Vagina (tissue), 2 donors: Measurements from ENCODE around the gene CPSF4.

ENCODE experiments used
- POLR2A ChIP-seq, 2 donors: fragments of 450-650 bp; IDR thresholded peaks; one replicate each; pipeline ENCODE4 v1.6.1; 2017; ENCODE audit warnings: antibody characterized with exemption in 2 of 2, mild to moderate bottlenecking in 2 of 2, moderate library complexity in 2 of 2
- TF ChIP-seq, protein P1 (sequence below), 3 experiments: fragments of 450-650 bp in 2 of 3; fragments of 200-600 bp in 1 of 3; sonication (generic) in 1 of 3; IDR thresholded peaks; one replicate each; pipeline ENCODE4 v1.5.1; 2017 to 2019; ENCODE audit warnings: antibody characterized with exemption in 3 of 3, mild to moderate bottlenecking in 2 of 3, moderate library complexity in 2 of 3

DNA sequence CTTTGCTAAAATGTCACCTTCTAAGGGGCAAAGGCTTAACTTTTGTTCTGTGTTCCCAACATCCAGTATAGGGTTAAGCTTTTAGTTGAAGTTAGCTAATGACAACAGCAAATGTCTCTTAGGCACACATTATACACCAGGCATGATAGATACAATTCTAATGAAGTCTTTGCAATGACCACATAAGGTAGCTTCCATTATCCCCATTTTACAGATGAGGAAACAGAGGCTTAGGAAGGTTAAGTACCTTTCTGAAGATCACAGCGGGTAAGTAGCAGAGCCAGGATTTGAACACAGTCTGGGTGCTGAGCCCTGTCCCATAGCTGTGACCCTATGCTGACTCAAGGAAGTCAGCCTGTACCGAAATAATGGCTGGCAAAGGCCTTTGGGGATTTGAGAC is 28.1 kb upstream of the CPSF4 start:
- TF ChIP-seq, protein P1, sequence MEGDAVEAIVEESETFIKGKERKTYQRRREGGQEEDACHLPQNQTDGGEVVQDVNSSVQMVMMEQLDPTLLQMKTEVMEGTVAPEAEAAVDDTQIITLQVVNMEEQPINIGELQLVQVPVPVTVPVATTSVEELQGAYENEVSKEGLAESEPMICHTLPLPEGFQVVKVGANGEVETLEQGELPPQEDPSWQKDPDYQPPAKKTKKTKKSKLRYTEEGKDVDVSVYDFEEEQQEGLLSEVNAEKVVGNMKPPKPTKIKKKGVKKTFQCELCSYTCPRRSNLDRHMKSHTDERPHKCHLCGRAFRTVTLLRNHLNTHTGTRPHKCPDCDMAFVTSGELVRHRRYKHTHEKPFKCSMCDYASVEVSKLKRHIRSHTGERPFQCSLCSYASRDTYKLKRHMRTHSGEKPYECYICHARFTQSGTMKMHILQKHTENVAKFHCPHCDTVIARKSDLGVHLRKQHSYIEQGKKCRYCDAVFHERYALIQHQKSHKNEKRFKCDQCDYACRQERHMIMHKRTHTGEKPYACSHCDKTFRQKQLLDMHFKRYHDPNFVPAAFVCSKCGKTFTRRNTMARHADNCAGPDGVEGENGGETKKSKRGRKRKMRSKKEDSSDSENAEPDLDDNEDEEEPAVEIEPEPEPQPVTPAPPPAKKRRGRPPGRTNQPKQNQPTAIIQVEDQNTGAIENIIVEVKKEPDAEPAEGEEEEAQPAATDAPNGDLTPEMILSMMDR (IDR thresholded peaks at IDR 0.05) = no peak
- TF ChIP-seq POLR2A (IDR thresholded peaks at IDR 0.05) = no peak
